HepG2 (cell line): ENCODE results near the gene SMIM38.

ENCODE experiments used
- CEBPG ChIP-seq: IDR thresholded peaks from 2 replicates; pipeline ENCODE4 v1.6.1; 2016
- NCOR1 ChIP-seq: fragments of 200-600 bp; sonication (generic); IDR thresholded peaks from 2 replicates; pipeline ENCODE4 v1.7.0; 2017; ENCODE audit warnings: antibody characterized with exemption, low read length, borderline replicate concordance
- RBM22 ChIP-seq: fragments of 200-400 bp; formaldehyde crosslinking; optimal IDR thresholded peaks from 2 replicates; pipeline ENCODE3; 2017; ENCODE audit warnings: mild to moderate bottlenecking, low read length, moderate library complexity
- TF ChIP-seq, protein P1 (sequence below): sonication (generic); formaldehyde crosslinking; IDR thresholded peaks from 2 replicates; pipeline ENCODE4 v1.4.0; 2020; ENCODE audit warnings: missing genetic modification reagents
- TF ChIP-seq, protein P2 (sequence below): sonication (generic); formaldehyde crosslinking; IDR thresholded peaks from 2 replicates; pipeline ENCODE4 v1.5.0; 2020; ENCODE audit warnings: mild to moderate bottlenecking, missing genetic modification reagents, moderate library complexity

DNA sequence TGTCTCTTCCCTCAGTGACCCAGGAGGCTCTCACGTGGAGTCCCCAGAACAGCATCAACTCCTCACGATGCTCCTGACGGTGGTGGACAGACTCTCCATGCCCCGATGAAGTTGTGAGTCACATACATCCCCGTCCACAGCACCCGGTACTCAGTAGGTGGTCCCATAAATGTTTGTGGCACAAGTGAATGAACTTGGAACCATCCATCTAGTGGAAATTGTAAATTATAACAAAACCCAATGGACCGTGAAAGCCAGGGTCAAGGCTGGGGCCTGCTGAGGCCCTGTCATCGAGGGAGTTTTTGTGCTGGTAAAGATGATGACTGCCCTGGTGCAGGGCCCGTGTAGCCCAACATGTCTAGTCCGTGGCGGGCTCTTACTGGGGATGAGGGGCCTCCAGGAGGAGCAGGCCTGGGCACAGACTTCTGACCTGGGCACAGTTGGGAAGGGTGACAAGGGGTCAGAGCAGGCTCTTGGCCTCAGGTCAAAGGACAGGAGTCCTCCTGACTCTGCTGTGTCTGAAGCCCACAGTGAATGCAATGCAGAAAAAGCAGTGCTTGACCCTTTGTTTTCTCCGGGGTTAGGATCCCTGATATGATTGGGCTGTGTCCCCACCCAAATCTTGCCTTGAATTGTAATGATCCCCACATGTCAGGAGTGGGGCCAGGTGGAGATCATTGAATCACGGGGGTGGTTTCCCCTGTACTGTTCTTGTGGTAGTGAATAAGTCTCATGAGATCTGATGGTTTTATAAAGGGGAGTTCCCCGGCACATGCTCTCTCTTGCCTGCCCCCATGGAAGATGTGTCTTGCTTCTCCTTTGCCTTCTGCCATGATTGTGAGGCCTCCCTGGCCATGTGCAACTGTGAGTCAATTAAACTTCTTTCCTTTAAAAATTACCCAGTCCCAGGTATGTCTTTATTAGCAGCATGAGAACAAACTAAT lies 20.0 kb upstream of the SMIM38 start:
- no peak for TF ChIP-seq NCOR1
- no peak for TF ChIP-seq CEBPG (CRISPR knock-in tag)
- TF ChIP-seq, protein P1, sequence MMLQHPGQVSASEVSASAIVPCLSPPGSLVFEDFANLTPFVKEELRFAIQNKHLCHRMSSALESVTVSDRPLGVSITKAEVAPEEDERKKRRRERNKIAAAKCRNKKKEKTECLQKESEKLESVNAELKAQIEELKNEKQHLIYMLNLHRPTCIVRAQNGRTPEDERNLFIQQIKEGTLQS (CRISPR knock-in tag), result no peak
- TF ChIP-seq RBM22, result no peak
- TF ChIP-seq, protein P2, sequence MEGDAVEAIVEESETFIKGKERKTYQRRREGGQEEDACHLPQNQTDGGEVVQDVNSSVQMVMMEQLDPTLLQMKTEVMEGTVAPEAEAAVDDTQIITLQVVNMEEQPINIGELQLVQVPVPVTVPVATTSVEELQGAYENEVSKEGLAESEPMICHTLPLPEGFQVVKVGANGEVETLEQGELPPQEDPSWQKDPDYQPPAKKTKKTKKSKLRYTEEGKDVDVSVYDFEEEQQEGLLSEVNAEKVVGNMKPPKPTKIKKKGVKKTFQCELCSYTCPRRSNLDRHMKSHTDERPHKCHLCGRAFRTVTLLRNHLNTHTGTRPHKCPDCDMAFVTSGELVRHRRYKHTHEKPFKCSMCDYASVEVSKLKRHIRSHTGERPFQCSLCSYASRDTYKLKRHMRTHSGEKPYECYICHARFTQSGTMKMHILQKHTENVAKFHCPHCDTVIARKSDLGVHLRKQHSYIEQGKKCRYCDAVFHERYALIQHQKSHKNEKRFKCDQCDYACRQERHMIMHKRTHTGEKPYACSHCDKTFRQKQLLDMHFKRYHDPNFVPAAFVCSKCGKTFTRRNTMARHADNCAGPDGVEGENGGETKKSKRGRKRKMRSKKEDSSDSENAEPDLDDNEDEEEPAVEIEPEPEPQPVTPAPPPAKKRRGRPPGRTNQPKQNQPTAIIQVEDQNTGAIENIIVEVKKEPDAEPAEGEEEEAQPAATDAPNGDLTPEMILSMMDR (CRISPR knock-in tag), result no peak
